Ishikawa (cell line): ENCODE results near the gene GCNT3.
"Not testable (repeated sequence)": the region's sequence is repeated elsewhere in the genome, so short reads cannot be mapped to it uniquely, and the experiment has no call there.

ENCODE experiments used
- CEBPB ChIP-seq: IDR thresholded peaks from 2 replicates; pipeline ENCODE4 v1.6.1; 2012
- CREB1 ChIP-seq: IDR thresholded peaks from 2 replicates; pipeline ENCODE4 v1.6.1; 2012; ENCODE audit warnings: low read depth
- EP300 ChIP-seq: IDR thresholded peaks from 2 replicates; pipeline ENCODE4 v1.6.1; 2012; ENCODE audit warnings: borderline replicate concordance
- MAX ChIP-seq: IDR thresholded peaks from 2 replicates; pipeline ENCODE4 v1.6.1; 2012
- NFIC ChIP-seq: IDR thresholded peaks from 2 replicates; pipeline ENCODE4 v1.6.1; 2012
- RAD21 ChIP-seq: IDR thresholded peaks from 2 replicates; pipeline ENCODE4 v1.6.1; 2012; ENCODE audit warnings: low read depth
- REST ChIP-seq: IDR thresholded peaks from 2 replicates; pipeline ENCODE4 v1.6.1; 2012; ENCODE audit warnings: low read depth, mild to moderate bottlenecking
- TAF1 ChIP-seq: IDR thresholded peaks from 2 replicates; pipeline ENCODE4 v1.6.1; 2012; ENCODE audit warnings: low read depth, mild to moderate bottlenecking
- USF1 ChIP-seq: IDR thresholded peaks from 2 replicates; pipeline ENCODE4 v1.6.1; 2012
- YY1 ChIP-seq: IDR thresholded peaks from 2 replicates; pipeline ENCODE4 v1.6.1; 2012; ENCODE audit warnings: low read depth

GRCh38 chr15:59637507-59637906 is 25.9 kb downstream of the GCNT3 start:
- TF ChIP-seq CEBPB, EP300, USF1, TAF1, YY1, CREB1, REST, MAX, NFIC: not testable (repeated sequence)
- 0 out of 2 replicates have a peak, but pooled peaks have one; percentile 5 for TF ChIP-seq RAD21
